H4 (cell line): ENCODE results near the gene ADPRHL1. TPM values are rescaled to one million over a fixed set of nuclear protein-coding genes. Genes with fewer than 3 reads are reported as not detected.
"Not testable (repeated sequence)": the region's sequence is repeated elsewhere in the genome, so short reads cannot be mapped to it uniquely, and the experiment has no call there.

ENCODE experiments used
- DNase-seq: peaks from one replicate; pipeline ENCODE4 v3.0.0-alpha.2; 2015; ENCODE audit warnings: low spot score
- total RNA-seq: library from RNA; depleted of rRNA; stranded (reverse); fragments of >200 nt; shearing (Covaris generic); gene quantifications from 2 replicates; pipeline ENCODE4 v1.2.3, GENCODE V29; 2014

Gene ADPRHL1
- total RNA-seq, 1 experiment from 2014 or later, result 1.3 TPM

DNA sequence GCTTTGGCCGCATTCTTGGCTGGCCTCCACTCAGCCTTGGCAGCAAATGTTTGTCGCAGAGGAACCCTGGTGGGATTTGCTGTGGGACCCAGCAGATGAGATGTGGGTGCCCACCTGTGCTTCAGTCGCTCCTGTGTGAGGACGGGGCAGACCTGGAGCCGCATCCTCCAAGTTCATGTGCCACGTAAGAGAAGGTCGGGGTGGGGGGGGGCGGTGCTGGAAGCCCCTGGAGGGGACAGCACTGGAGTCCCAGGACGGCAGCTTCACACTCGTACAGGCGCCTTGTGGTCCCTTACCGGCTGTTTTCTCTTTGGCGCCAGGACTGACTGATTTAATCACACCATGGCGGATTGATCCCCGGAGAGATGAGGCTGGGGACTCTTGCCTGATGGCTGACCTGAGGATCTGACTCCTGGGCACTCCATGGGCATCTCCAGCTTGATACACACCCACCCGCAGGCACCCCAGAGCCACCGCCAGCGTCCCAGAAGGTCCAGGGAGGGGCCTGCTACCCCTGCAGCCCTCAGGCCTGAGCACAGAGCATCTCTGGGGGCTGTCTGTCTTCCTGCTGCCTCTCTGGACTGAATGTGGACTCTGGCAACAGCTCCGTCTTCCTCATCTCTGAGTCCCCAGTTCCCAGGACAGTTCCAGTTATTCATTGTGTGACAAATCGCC lies 79.3 kb downstream of the ADPRHL1 start:
- no peak for DNase-seq

- DNase-seq, result not testable (repeated sequence)
Measured at GRCh38 chr13:113371701-113372100, 81.6 kb downstream of the ADPRHL1 start.

DNA sequence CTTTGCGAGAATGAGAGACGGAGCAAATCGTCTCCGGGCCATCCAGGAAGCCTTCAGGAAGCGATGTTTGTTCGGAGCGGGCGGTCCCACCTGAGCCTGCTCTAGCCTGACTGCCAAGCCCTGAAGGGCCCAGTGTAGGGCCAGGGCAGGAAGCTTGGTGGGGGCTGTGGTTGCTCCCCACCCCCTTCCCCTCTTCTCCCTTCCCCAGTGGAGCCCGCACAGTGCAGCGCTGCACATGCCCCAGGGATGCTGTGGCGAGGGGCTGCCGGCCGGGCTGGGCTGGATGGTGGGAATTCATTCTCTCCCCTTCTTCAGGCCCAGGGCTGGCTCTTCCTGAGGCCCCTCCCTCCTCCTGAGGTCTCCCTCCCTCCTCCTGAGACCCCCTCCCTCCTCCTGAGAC lies 82.2 kb downstream of the ADPRHL1 start:
- no peak for DNase-seq

DNA sequence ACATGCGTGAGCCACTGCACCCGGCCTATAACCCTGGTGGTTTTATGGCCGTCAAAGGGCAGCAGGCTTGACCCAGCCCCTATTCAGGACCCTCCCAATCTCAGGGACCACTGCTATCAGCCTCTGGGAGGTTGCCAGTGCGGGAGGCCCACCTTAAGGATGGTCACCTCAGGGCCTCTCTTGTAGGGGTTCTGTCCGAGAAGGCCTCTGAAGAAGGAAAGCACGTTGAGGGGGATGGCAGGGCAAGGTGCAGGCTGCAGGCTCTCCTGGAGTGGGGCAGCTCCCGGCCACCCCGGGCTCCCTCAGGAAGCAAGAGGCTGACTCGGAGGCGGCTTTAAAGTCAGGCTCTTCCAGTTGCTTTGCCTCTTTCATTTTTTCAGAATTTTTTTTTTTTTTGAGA lies 83.4 kb downstream of the ADPRHL1 start:
- no peak for DNase-seq

DNA sequence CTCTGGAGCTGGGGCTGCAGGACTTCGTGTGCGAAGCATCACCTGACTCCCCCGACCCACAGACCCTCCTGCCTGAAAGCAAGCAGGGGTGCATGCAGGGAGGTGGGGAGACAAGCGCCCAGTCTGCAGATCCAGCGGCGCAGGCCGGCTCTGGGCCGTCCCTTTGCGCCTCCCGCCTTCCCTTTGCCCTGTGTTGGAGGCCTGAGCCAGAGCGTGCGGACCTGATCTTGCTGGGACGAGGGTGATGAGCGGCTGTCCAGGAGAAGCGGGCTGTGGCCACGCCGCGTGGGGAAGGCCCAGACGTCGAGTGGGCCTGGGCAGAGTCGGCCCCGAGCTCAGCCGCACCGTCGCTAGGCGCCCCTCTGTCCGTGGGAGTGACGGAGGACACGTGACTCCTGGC lies 84.1 kb downstream of the ADPRHL1 start:
- DNase-seq, result no peak

GRCh38 chr13:113368353-113368752 lies 84.9 kb downstream of the ADPRHL1 start:
- not testable (repeated sequence) for DNase-seq

- no peak for DNase-seq
Measured at GRCh38 chr13:113367771-113368170, 85.5 kb downstream of the ADPRHL1 start.

DNA sequence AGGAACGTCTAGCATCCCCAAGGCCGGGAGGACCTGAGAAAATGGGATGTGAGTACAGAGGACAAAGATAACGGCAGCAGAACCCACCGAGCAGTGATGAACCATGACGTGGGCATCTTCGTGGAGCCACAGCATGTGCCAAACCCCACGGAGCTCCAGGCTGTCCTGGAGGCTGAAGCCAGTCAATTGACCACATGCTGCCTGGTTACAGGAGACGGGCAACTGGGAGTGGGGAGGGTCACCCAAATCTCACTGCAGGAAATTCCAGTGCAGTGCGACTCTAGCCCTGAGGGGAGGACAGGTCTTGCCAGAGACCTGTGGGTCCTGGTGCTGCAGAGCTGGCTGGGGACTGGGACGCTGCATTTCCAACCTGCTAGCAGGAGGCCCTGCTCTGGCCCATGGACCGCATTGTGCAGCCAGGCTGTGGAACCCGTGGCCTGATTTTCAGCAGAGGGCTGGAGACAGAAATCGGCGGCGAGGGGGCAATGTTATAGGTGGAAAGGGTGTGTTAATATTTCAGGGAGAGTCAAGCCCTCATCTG lies 86.2 kb downstream of the ADPRHL1 start:
- no peak for DNase-seq

DNA sequence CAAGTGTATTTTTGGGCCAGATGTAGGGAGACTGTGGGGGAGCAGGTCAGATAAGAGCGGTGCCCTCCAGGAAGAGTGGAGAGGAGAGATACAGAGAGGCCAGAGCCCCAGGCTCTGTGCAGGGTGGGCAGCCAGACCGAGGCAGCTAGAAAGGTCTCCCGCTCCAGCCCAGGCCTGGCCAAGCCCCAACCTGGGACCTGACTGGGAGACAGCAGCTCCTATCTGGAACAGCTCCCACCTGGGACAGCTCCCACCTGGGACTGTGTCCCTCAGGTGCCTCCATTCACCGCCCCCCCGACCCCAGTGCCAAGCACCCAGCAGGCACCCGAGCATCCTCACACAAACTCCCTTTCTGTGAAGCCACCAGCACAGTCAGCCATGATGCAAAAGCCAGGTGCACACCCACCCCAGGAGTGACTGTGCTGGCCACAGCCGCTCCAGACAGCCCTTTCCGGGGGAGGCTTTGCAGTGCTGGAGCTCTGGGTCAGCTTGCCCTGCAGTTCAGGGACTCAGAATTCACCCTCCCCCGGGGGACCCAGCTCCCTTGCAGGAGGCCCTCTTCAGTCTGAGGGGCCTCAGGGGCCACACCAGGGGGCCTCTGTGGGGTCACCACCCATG lies 87.2 kb downstream of the ADPRHL1 start:
- DNase-seq, result no peak

DNA sequence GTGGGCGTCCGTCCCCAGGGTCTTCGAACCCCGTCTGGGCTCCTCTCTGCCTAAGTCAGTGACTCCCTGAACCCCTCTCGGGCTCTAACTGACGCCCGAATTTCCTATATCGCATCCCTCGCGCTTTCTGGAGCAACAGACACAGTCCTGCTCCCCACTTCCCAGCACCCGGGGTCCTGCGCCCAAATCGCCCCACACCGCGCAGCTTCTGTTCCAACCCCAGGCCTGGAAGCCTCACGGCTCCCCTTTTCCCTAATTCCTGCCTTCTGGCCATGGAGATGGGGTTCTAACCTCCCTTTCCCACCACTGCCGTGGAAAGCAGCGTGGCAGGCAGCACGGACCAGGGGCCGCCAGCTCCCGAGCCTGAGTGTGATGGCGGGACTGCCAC lies 87.7 kb downstream of the ADPRHL1 start:
- no peak for DNase-seq

DNA sequence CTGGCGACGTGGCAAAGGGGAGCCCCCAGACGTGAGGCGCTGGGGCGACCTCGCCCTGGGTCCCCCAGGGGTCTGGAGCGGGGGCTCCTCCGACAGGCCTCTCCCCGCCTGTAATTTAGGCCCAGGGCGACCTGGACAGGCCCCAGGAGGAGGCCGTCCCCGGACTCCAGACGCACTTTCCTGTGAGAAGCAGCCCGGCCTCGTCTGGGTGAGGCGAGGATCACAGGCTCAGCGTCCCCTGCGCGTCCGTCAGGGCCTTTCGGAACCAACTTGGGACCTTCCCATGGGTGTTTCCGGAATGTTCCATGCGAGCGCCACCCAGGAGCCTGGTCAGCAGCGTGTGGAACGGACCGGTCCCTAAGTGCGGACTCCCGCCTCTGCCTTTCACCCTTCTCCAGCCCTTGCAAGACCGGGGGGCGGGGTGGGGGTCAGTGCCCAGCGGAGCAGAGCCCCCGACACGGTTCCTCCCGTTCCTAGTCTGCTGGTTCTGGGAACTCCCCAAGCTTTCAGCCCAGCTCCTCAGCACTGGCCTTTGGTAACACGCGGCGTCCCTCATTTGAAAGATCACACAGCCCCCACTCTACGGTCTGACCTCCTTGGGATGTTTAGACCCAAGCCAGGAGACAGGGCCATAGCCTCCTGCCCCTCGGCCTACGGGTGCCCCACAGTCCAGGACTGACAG lies 88.2 kb downstream of the ADPRHL1 start:
- DNase-seq, result no peak

DNA sequence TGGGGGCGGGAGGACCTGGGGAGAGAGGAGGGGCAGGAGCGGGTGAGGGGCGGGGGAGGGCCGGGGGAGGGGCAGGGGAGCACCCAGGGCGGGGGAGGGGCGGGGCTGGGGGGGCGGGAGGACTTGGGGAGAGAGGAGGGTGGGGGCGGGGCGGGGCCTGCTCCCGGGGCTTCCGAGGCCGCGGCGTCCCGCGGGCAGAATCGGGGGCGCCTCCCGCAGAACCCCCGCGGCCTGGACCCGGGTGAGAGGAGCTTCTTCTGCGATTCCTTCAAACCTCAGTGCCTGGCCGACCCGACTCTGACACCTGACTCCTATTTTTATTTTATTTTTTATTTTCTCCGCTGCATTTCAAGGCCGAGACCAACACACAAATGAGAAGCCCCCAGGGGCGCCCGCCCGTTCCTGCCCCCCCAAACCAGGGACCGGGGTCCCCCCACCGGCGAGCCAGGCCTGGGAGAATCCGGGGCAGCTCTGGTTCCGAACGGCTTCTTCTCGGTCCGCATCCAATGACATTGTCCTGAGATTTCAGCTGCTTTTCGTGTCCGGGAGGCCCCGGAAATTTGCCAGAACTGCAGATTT lies 88.9 kb downstream of the ADPRHL1 start:
- DNase-seq, result no peak

DNA sequence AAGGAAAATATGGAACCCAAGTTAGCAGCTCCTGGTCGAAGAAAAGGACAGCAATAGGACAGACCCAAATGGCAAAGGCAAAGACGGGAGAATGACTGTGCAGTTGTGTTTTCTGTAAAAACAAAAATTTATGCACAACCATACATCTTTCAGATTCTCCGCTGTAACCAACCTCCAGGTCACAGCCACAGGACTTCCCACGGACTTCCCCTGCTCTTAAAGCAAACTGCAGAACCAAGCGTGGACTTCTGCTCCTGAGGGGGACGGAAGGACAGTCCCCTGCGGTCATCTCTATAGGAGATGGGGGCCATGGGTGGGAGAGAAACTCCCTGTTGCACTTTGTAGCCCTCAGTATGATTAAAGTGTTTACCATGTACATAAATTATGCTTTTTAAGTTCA lies 91.9 kb downstream of the ADPRHL1 start:
- DNase-seq, result no peak

DNA sequence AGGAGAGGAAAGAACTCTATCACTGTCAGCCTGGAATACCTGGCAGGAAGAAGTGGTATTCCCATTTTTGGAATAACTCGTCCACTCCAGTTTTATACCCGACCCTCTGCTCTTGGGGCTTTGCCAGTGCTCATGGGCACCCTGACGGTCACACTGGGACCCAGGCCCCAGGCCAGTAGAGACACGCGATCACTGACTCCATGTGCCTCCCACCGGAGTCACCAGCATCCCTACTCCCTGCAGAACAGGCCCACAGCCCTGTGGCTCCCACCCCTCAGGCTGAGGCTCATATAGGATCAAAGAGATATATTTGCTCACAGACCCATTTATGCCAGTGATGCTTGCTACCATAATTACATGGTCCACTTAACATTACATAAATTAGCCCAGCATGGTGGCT lies 92.8 kb downstream of the ADPRHL1 start:
- no peak for DNase-seq

- DNase-seq, result no peak
Measured at GRCh38 chr13:113359571-113359970, 93.7 kb downstream of the ADPRHL1 start.

- DNase-seq, result no peak
Measured at GRCh38 chr13:113358653-113359190, 94.6 kb downstream of the ADPRHL1 start.

- DNase-seq, result no peak
Measured at GRCh38 chr13:113357529-113357928, 95.8 kb downstream of the ADPRHL1 start.

DNA sequence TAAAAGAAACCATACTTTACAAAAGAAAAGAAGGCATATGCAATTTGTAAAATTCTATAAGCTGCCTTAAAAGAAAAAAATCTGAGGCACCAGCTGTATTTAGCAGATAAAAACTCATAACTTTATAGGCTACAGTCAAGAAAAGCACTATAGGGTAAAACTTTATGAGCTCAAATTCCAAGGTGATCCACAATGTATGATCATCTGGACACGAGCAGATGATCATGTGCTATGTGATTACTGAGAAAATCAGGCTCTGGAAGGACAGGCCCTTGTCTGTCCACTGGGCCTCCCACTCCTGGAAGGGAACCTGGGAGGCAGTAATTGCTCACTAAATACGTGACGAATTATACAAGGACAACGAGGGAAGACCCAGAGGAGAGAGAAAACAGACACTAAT lies 96.7 kb downstream of the ADPRHL1 start:
- DNase-seq, result no peak

- no peak for DNase-seq
Measured at GRCh38 chr13:113355621-113356020, 97.7 kb downstream of the ADPRHL1 start.

DNA sequence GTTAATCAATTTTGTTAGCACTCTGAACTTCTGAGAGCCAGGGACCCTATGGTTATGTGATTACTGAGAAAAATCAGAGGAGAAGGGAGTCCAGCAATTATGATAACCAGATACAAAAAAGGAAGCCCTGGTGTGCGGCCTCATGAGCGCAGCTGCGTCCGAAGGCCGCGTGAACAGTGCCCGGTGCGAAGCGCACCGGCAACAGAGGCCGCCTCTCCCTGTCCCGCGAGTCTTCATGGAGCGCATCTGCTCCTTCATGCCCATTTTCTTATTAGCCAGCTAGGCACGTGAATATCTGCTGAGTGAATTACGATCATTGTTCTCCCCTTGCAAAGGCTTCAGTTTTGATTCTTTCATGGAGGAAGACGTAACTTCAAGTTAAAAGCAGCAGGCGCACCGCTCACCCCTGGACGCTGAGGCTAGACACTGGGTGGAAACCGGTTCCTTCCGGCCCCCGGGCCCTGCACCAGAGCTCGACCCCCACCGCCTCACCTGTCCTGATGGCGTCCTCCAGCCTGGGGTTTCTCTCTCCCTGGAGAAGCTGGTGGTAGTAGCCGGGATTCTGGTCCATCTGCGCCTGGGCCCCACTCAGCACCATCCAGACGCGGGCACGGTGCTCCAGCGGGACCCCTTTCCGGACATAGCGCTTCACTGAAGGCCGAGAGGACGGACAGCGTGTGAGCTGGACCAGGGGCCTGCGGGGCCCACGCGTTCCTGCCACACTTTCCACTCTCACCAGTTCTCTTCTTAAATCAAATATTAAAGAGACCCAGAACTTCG lies 98.3 kb downstream of the ADPRHL1 start:
- no peak for DNase-seq

DNA sequence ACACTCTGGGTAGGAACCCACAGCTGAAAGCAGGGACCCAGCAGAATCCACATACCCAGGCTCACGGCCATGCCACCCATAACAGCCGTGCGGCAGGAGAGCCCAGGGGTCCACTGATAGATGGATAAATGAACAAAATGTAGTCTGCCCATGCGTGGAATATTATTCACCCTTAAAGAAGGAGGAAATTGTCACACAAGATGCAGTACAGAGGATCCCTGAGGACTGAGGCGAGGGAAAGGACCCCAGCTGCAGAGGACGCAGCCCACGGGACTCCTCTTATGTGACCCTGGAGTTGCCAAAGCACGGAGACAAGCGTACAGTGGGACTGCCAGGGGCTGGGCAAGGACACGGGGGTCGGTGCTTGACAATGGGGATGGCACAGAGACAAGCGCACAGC lies 100.0 kb downstream of the ADPRHL1 start:
- DNase-seq, result no peak
